ENCODE data around the gene GMFB.
"Not testable (repeated sequence)": the region's sequence is repeated elsewhere in the genome, so short reads cannot be mapped to it uniquely, and the experiment has no call there.

Gene GMFB

GRCh38 chr14:54457609-54457996, 31.2 kb downstream of the GMFB start:
- no peak overlapping the region for H3K4me3 ChIP-seq (ENCODE audit: low read depth, low read length)
- DNase-seq (ENCODE audit: low read depth) = no peak
- TF ChIP-seq, protein P1, sequence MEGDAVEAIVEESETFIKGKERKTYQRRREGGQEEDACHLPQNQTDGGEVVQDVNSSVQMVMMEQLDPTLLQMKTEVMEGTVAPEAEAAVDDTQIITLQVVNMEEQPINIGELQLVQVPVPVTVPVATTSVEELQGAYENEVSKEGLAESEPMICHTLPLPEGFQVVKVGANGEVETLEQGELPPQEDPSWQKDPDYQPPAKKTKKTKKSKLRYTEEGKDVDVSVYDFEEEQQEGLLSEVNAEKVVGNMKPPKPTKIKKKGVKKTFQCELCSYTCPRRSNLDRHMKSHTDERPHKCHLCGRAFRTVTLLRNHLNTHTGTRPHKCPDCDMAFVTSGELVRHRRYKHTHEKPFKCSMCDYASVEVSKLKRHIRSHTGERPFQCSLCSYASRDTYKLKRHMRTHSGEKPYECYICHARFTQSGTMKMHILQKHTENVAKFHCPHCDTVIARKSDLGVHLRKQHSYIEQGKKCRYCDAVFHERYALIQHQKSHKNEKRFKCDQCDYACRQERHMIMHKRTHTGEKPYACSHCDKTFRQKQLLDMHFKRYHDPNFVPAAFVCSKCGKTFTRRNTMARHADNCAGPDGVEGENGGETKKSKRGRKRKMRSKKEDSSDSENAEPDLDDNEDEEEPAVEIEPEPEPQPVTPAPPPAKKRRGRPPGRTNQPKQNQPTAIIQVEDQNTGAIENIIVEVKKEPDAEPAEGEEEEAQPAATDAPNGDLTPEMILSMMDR (IDR thresholded peaks at IDR 0.05; ENCODE audit: control insufficient read depth, extremely low read depth, insufficient read depth) = no peak

DNA sequence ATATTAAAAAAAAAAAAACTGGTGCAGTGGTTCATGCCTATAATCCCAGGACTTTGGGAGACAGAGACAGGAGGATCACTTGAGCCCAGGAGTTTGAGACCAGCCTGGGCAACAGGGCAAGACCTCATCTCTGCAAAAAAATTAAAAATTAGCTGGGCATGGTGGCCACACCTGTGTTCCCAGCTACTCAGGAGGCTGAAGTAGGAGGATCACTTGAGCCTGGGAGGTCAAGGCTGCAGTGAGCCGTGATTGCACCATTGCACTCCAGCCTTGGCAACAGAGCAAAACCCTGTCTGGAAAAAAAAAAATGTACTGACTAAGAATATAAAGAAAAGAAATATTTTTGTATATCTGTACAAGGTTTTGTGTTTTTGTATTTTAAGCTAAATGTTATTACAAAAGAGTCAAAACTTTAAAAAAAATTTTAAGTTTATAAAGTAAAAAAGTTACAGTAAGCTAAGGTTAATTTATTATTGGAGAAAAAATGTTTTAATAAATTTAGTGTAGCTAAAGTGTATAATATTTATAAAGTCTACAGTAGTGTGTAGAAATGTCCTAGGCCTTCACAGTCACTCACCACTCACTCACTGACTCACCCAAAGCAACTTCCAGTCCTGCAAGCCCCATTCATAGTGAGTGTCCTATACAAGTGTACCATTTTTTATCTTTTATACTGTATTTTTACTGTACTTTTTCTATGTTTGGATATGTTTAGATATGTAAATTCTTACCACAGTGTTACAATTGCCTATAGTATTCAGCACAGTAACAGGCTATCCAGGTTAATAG, 31.8 kb downstream of the GMFB start:
- DNase-seq (ENCODE audit: low read depth); H3K4me3 ChIP-seq (ENCODE audit: low read depth, low read length): not testable (repeated sequence)

GRCh38 chr14:54455363-54455762, 33.4 kb downstream of the GMFB start:
- H3K4me3 ChIP-seq (ENCODE audit: low read depth, low read length) = no peak overlapping the region
- no peak for DNase-seq (ENCODE audit: low read depth)
- TF ChIP-seq, protein P1 (IDR thresholded peaks at IDR 0.05; ENCODE audit: control insufficient read depth, extremely low read depth, insufficient read depth) = no peak

DNA sequence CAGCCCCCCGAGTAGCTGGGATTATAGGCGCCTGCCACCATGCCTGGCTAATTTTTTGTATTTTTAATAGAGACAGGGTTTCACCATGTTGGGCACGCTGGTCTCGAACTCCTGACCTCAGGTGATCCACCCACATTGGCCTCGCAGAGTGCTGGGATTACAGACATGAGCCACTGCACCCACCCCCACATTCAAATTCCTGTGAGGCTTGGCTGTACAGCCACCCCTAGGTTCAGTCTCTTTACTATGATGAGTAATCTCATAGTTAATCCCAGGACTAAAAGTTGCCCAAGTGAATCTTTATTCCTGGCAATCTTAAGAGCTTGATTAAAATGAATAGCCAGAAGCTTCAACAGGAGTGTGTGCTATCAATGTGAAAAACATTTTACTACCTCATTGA, 34.8 kb downstream of the GMFB start:
- DNase-seq (ENCODE audit: low read depth); H3K4me3 ChIP-seq (ENCODE audit: low read depth, low read length): not testable (repeated sequence)

- TF ChIP-seq, protein P1 (IDR thresholded peaks at IDR 0.05; ENCODE audit: control insufficient read depth, extremely low read depth, insufficient read depth) = no peak
- no peak overlapping the region for H3K4me3 ChIP-seq (ENCODE audit: low read depth, low read length)
- no peak for DNase-seq (ENCODE audit: low read depth)
Measured at GRCh38 chr14:54453252-54453651, 35.5 kb downstream of the GMFB start.

DNA sequence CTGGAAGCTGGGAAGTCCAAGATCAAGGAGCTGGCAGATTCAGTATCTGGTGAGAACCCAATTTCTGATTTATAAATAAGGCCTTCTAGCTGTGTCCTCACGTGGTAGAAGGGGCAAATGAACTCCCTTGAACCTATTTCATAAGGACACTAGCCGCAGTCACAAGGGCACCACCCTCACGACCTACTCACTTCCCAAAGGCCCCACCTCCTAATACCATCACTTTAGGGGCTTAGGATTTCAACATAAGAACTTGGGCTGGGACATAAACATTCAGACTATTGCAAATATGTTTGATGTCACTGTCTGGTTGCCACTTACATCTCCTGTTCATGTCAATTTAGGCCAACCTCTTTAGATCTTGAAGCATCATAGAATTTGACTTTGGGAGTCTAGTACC, 36.8 kb downstream of the GMFB start:
- no peak for DNase-seq (ENCODE audit: low read depth)
- no peak overlapping the region for H3K4me3 ChIP-seq (ENCODE audit: low read depth, low read length)
- TF ChIP-seq, protein P1 (IDR thresholded peaks at IDR 0.05; ENCODE audit: control insufficient read depth, extremely low read depth, insufficient read depth) = no peak

GRCh38 chr14:54451121-54451601, 37.6 kb downstream of the GMFB start:
- H3K4me3 ChIP-seq (ENCODE audit: low read depth, low read length) = no peak overlapping the region
- TF ChIP-seq, protein P1 (IDR thresholded peaks at IDR 0.05; ENCODE audit: control insufficient read depth, extremely low read depth, insufficient read depth) = no peak
- no peak for DNase-seq (ENCODE audit: low read depth)

DNA sequence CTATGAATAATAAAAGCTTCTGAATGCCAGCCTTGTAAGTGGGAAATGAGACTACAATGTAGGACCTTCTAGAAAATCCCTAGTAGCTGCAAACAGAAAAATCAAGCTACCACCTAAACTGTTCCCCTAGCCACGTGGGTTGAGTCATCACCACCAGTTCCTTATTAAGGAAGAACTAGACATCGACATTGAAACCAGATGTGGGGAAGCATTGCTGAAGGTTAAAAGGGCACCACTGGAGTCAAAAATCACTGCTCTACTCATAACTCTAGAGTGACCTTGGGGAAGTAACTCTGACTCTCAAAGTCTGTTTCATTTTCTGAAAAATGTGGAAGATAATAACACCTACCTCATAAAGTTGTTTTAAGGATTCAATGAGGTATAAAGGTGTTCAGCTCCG, 38.2 kb downstream of the GMFB start:
- no peak overlapping the region for H3K4me3 ChIP-seq (ENCODE audit: low read depth, low read length)

More for the DNA sequence above, 38.2 kb downstream of the GMFB start:
- no peak for DNase-seq (ENCODE audit: low read depth)
- TF ChIP-seq, protein P1 (IDR thresholded peaks at IDR 0.05; ENCODE audit: control insufficient read depth, extremely low read depth, insufficient read depth) = no peak

Data from LNCaP clone FGC (cell line).